DMS153 (cell line): Measurements from ENCODE around the gene SLC25A22.

Experiments
- DNase-seq: peaks from one replicate; lab custom pipeline; 2025; lab: John Stamatoyannopoulos, UW

SLC25A22 gene

GRCh38 chr11:821512-822371 lies 23.7 kb upstream of the SLC25A22 start:
- DNase-seq = no peak

GRCh38 chr11:820655-821511 lies 22.8 kb upstream of the SLC25A22 start:
- no peak for DNase-seq

GRCh38 chr11:819943-820649 lies 22.0 kb upstream of the SLC25A22 start:
- peak; percentile 85 for DNase-seq

GRCh38 chr11:819129-819931 lies 21.2 kb upstream of the SLC25A22 start:
- DNase-seq = peak; percentile 68

GRCh38 chr11:818396-819128 lies 20.5 kb upstream of the SLC25A22 start, which contains the start of gene PNPLA2:
TSS of gene PNPLA2 (plus strand) at chr11:818914. CDS start at chr11:819719, 805 bp downstream.
- DNase-seq = no peak

GRCh38 chr11:816433-816779 lies 18.3 kb upstream of the SLC25A22 start:
- DNase-seq = no peak

GRCh38 chr11:815675-816432 lies 17.8 kb upstream of the SLC25A22 start:
- DNase-seq = no peak

GRCh38 chr11:813456-814096 lies 15.5 kb upstream of the SLC25A22 start:
- DNase-seq = no peak

GRCh38 chr11:813072-813455 lies 15.0 kb upstream of the SLC25A22 start:
- no peak for DNase-seq

- DNase-seq = no peak
Observed at GRCh38 chr11:812390-812789, 14.3 kb upstream of the SLC25A22 start.

GRCh38 chr11:811446-812245 lies 13.6 kb upstream of the SLC25A22 start:
- DNase-seq = no peak

- no peak for DNase-seq
Observed at GRCh38 chr11:810040-810567, 12.0 kb upstream of the SLC25A22 start.

GRCh38 chr11:809287-810039 lies 11.4 kb upstream of the SLC25A22 start, which contains the start of gene RPLP2:
TSS of gene RPLP2 (plus strand) at chr11:809967. CDS start at chr11:810235, 268 bp downstream.
- peak; percentile 94 for DNase-seq

- DNase-seq = no peak
Observed at GRCh38 chr11:808427-809286, 10.6 kb upstream of the SLC25A22 start.

GRCh38 chr11:804599-804964 lies 6.5 kb upstream of the SLC25A22 start:
- DNase-seq = no peak

- peak; percentile 21 for DNase-seq
Observed at GRCh38 chr11:803770-804598, 5.9 kb upstream of the SLC25A22 start.
